GM13976 (cell line): Measurements from ENCODE around the gene SYNE4.
"Not testable (repeated sequence)": the region's sequence is repeated elsewhere in the genome, so short reads cannot be mapped to it uniquely, and the experiment has no call there.

Source experiments
- DNase-seq: peaks from one replicate; pipeline ENCODE4 v3.0.0; 2012; ENCODE audit warnings: low spot score
- in situ Hi-C: fragments of 300-500 bp; cut with MboI; formaldehyde crosslinking; loops from one replicate; pipeline ENCODE4 v1.12.0; 2022; ENCODE audit warnings: low sequenced_read_pairs, mixed read lengths, inconsistent platforms; ENCODE audit not compliant: unreplicated experiment
- TF ChIP-seq, protein P1 (sequence below): IDR thresholded peaks from 2 replicates; pipeline ENCODE4 v1.5.1; 2012; ENCODE audit warnings: borderline replicate concordance, mild to moderate bottlenecking; ENCODE audit not compliant: insufficient read depth; ENCODE audit errors: extremely low read depth, missing control alignments, control extremely low read depth

Gene SYNE4

DNA sequence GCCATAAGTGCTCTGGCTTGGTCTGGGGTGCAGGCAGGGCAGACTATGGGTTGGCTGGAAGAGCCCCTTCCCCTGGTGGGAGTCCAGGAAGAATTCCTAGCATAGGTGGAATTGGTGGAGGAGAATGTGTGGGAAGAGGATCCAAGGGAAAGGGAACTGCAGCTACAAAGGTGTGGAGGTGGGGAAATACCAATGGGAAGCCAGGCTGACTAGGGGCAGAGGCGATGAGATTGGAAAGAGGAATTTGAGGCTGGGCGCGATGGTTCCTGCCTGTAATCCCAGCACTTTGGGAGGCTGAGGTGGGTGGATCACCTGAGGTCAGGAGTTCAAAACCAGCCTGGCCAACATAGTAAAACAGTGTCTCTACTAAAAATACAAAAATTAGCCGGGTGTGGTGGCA is 18.5 kb downstream of the SYNE4 start:
- TF ChIP-seq, protein P1, sequence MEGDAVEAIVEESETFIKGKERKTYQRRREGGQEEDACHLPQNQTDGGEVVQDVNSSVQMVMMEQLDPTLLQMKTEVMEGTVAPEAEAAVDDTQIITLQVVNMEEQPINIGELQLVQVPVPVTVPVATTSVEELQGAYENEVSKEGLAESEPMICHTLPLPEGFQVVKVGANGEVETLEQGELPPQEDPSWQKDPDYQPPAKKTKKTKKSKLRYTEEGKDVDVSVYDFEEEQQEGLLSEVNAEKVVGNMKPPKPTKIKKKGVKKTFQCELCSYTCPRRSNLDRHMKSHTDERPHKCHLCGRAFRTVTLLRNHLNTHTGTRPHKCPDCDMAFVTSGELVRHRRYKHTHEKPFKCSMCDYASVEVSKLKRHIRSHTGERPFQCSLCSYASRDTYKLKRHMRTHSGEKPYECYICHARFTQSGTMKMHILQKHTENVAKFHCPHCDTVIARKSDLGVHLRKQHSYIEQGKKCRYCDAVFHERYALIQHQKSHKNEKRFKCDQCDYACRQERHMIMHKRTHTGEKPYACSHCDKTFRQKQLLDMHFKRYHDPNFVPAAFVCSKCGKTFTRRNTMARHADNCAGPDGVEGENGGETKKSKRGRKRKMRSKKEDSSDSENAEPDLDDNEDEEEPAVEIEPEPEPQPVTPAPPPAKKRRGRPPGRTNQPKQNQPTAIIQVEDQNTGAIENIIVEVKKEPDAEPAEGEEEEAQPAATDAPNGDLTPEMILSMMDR: no peak
- DNase-seq: no peak
- in situ Hi-C loops: no loop called here

DNA sequence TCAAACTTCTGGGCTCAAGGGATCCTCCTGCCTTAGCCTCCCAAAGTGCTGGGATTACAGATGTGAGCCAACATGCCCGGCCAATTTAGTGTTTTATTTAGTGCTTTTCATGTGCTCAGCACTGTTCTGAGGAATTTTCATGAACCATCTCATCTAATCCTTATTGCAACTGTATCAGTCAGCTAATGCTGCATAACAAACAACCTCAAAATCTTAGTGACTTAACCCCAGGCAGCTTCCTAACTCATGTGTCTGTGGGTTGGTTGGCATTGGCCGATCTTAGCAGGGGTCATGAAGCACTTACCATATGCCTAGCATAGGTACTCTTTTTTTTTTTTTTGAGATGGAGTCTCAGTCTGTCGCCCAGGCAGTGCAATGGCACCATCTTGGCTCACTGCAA is 19.8 kb downstream of the SYNE4 start:
- DNase-seq: no peak
- in situ Hi-C loops: no loop called here
- TF ChIP-seq, protein P1: no peak

- no peak for DNase-seq
- TF ChIP-seq, protein P1: no peak
- in situ Hi-C loops: no loop called here
These were observed 21.1 kb downstream of the SYNE4 start for GRCh38 chr19:35987571-35987896.

- DNase-seq: peak; percentile 64
- TF ChIP-seq, protein P1: no peak
- in situ Hi-C loops: no loop called here
These were observed 21.7 kb downstream of the SYNE4 start for GRCh38 chr19:35986664-35987570.

DNA sequence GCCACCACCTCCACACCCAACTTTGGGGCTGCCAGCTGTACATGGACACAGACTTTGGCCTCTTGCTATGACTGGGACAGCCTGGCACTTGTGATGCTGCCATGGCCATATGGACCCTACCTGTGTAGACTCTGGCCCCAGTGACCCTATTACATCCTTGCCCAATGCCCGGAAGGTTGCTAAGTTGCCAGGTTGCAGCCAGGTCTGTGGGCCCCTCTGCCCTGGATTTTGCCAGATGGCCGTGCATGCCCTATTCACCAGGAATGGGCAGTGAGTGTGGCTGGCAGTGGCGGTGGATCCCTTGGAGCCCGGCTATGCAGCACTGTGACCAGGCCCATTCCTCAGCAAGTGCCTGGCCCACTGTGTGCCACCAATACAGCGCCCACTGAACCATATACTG is 22.5 kb downstream of the SYNE4 start:
- in situ Hi-C loops: no loop called here
- TF ChIP-seq, protein P1: no peak
- DNase-seq: no peak

- in situ Hi-C loops: no loop called here
- DNase-seq: no peak
- TF ChIP-seq, protein P1: no peak
These were observed 25.4 kb downstream of the SYNE4 start for GRCh38 chr19:35983177-35983576.

GRCh38 chr19:35980997-35981396 is 27.6 kb downstream of the SYNE4 start:
- in situ Hi-C loops, DNase-seq: not testable (repeated sequence)
